Hematopoietic multipotent progenitor cell (in vitro differentiated cells): ENCODE results near the gene PSKH1. TPM values are rescaled to one million over a fixed set of nuclear protein-coding genes. Genes with fewer than 3 reads are reported as not detected.
"Not testable (repeated sequence)": the region's sequence is repeated elsewhere in the genome, so short reads cannot be mapped to it uniquely, and the experiment has no call there.

Experiments used
- DNase-seq, 3 donors: peaks; one replicate each; pipeline ENCODE4 v3.0.0-alpha.2; 2011 to 2015; ENCODE audit warnings: low read depth in 2 of 3, low spot score in 2 of 3
- total RNA-seq: library from RNA; depleted of rRNA; stranded (reverse); fragments of >200 nt; gene quantifications from one replicate; pipeline ENCODE4 v1.2.3, GENCODE V29; 2012

PSKH1 gene
- total RNA-seq, 1 donor = 37.4 TPM

GRCh38 chr16:67936880-67937605 is 44.0 kb downstream of the PSKH1 start:
- DNase-seq = peak in 2 of 3 donors; percentile 86 to 95

DNA sequence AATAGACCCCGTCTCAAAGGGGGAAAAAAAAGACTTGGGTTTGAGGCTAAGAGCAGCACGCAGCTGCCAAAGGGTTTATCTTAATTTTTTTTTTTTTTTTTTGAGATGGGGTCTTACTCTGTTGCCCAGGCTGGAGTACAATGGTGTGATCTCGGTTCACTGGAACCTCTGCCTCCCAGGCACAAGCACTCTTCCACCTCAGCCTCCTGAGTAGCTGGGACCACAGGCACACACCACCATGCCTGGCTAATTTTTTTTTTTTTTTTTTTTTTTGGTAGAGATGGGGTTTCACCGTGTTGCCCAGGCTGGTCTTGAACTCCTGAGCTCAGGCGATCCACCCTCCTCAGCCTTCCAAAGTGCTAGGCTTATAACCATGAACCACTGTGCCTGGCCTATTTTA is 44.7 kb downstream of the PSKH1 start:
- DNase-seq = not testable (repeated sequence)

GRCh38 chr16:67939507-67940445 is 46.7 kb downstream of the PSKH1 start:
- DNase-seq = peak in 2 of 3 donors; percentile 63 to 77

- DNase-seq = no peak
Observed at GRCh38 chr16:67940446-67941089, 47.5 kb downstream of the PSKH1 start.

DNA sequence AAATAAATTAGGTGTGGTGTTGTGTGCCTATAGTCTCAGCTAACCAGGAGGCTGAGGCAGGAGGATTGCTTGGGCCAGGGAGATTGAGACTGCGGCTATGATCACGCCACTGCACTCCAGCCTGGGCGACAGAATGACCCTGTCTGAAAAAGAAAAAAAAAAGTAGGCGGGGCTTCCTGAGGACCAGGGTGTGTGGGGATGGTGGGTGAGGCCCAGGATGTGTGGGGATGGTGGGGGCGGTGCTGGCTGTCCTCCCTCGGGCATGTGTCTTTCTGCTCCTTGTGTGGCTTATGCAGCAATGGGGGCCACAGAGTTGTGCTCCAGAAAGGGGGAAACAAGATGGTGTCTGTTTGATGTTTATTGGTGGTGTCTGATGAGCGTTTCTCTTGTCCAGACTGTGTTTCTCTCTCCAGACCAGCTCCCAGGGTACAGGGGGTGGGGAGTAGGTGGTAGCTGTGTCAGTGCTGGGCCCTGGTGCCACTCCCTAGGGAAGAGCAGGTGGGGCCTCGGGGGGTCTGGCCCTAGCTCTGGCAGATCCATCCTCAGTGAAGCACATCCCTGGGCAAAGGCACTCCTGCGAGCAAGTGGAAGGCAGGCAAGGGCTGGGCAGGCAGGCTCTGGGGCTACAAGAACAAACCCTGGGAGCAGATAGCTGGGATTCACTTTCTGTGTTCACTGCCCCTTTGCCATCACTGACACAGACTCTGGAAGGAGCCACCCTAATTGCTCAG is 48.6 kb downstream of the PSKH1 start:
- no peak for DNase-seq

GRCh38 chr16:67942200-67942509 is 49.1 kb downstream of the PSKH1 start:
- peak in 2 of 3 donors; percentile 29 to 40 for DNase-seq

- no peak for DNase-seq
Observed at GRCh38 chr16:67942510-67943255, 49.6 kb downstream of the PSKH1 start.

DNA sequence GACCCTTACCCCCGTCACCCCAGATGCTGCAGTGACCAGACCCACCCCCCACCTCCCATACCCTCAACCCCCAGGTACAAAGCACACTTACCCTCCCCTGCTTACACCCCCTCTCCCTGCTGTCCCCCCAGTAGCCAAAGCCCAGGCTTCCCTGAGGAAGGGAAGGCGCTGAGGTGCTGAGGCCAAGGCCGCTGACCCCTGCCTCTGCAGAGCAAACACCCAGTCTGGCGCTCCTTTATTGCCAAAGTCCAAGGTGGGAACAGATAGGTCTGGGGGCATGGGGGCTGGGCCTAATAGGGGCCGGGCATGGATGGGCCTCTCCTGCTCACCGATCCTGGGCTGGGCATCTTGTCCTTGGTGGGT is 50.2 kb downstream of the PSKH1 start:
- DNase-seq = no peak

DNA sequence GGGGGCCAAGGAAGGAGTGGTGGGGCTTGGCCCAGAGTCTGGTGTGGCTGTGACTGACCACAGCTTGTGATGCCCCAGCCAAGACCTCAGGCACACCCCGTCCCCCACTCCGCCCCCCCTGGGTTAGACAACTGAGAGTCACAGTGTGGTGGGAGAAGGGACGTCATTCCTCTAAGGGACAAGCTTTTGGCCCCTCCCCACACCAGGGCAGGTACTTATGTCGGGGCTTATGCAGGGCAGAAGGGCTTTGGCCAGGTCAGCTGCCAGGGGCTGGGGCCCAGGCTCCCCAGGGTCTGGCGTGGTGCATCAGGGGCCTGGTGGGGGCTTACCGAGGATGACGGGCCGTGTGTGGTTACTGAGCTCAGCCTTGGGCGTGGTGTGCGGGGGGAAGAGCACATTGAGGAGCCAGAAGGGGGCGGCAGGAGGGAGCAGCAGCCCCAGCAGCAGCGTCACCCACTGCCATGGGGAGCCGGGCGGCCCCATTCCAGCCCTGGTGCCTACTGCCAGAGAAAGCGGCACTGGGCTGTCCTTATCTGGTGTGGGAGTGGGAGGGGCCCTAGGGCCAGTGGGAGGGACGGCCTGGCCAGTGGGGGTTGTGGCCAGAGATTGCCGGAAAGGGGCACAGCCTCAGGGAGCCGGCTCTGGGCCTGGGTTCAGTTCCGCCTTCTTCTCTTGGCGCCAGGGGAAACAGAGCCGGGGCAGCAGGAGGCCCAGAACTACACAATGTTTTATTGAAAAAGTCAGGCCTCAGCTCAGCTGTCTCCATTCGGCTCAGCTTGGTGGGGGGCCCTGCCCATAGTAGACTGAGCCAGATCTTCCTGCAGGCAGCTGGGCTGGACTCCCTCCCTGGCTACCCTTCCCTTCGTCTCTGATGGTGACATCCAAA is 50.8 kb downstream of the PSKH1 start, which contains the start of gene LCAT:
LCAT (minus strand) TSS at position 502 of the 886 bp plus-strand sequence; CDS start at position 483, 19 bp downstream.
- DNase-seq = no peak

DNA sequence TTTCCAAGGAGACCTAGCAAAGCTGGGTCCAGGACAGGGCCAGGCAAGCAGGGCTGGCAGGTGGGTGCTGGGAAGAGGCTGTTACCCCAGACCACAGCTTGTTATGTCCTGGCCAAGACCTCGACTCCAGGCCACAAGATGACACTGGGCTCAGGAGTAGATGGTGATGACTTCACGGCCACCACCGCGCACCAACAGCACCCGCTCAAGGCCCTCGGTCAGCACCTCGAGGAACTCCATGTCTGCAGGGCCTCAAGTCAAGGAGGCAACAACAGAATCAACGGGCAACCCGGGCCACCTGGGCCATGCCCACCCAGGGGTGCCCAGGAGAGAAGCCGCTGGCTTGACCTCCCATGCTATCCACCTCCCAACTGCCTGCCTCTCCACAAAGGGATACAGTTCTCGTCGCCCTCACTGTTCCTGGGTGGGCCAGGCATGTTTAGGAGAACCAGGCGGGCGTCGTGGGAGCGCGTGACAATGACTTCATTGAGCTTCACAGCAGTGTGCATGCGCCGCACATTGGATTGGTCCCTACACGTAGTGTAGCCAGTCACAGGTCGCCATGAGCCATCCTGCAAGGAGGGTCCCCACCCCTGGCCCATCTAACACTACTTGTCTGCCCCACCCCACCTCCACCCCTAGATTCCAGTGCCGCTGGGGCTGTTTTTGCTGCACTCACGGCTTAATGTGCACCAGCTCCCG is 51.8 kb downstream of the PSKH1 start:
- no peak for DNase-seq

DNA sequence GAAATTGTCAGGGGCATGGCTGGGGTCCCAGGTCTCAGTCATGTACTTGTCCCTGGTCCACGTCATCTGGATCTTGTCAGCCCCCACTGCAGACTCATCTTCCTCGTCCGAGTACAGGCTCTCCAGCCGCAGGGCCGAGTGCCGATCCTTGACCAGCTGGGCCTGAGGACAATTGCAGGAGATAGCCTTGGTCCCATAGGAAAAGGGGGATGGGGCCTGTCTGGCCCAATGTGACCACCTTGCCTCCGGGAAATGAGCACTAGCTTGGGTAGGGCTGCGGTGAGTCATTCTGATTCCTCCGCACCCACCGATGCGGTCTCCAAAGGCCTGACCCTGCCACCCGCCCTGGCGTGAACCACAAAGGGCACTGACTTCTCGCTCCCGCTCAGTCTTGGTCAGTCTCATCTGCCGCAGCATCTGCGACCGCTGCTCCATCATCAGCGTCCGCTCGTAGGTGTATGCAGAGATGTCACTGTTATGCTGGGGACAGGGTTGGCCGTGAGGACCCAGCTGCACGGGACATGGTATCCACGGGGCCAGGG is 52.4 kb downstream of the PSKH1 start:
- no peak for DNase-seq

GRCh38 chr16:67946128-67946569 is 53.1 kb downstream of the PSKH1 start:
- no peak for DNase-seq

DNA sequence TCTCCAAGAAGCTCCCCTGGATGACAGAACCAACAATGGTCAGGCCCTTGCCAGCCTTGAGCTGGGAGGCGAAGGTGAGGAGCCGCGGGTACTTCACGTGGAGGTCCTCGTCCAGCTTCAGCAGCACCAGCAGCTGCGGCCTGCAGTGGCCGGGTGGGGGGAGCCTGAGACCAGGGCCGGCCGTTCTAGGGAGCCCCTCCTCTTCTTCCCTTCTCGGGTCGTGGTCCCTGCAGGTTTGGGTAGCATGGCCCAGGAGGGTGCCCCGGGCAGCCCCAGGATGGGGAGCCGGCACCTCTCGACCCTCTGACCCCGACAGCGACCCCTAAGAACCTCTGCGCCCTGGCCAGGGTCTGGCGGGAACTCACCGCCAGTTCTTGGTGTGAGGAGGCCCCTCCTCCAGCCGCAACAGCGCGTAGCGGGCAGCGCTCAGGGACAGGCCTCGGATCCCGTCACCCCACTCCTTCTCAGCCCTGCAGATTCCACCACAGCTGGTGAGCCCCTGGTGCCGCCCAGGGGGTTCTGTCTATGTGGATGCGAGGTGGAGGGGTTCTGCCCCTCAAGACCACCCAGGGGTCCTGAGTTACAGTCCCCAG is 54.0 kb downstream of the PSKH1 start:
- no peak for DNase-seq

- DNase-seq = no peak
Observed at GRCh38 chr16:67948015-67948414, 55.0 kb downstream of the PSKH1 start.

GRCh38 chr16:67949645-67950044 is 56.6 kb downstream of the PSKH1 start:
- DNase-seq = no peak

DNA sequence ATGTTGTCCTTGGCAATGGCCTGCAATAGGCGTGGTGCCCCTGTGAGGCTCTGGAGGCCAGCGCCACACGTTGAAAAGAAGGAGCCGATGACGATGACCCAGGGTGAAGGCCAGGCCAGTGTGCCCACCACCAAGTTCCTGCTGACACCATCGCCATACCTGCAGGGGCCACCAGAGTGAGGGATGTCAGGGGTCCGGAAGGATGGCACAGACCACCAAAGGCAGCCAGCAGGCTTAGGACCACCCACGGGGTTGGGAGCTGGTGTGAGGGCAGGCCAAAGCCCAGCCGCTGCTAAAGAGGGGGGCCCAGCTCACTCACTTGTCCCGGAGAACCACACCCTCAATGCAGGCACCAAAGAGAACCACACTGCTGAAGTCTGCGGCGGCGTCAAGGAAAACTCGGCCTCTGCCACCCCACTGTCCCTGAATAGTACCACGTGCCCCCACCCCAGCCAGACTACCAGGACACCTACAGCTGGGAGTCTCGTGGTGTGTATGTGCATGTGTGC is 57.3 kb downstream of the PSKH1 start:
- no peak for DNase-seq

- no peak for DNase-seq
Observed at GRCh38 chr16:67951485-67951884, 58.4 kb downstream of the PSKH1 start.
